Natural killer cell treated with Interleukin-12 subunit alpha and Interleukin-12 subunit beta and Interleukin-15 and Interleukin-18, amount 100 ng/mL, for 72 hours (primary cell): Measurements from ENCODE around the gene SPI1. TPM values are rescaled to one million over a fixed set of nuclear protein-coding genes. Genes with fewer than 3 reads are reported as not detected.

Source experiments
- ATAC-seq, 2 donors: fragments of 150-1000 bp; cut with Tn5 transposase in 1 of 2; sonication (Bioruptor Pico), chemical (Tn5 transposase) in 1 of 2; 2 replicates each; pipeline ENCODE4 v1.10.0; 2021
- DNase-seq: peaks from one replicate; pipeline ENCODE4 v3.0.0; 2022; ENCODE audit warnings: low spot score
- H3K27ac Mint-ChIP-seq, 2 donors: 1 replicate in 1 of 2; 2 replicates in 1 of 2; pipeline ENCODE4 v1.8.0; 2022; ENCODE audit warnings: mixed read lengths in 2 of 2, mild to moderate bottlenecking in 1 of 2, moderate library complexity in 1 of 2
- H3K27me3 Mint-ChIP-seq, 2 donors: 1 replicate in 1 of 2; 2 replicates in 1 of 2; pipeline ENCODE4 v1.8.0; 2022; ENCODE audit warnings: mixed read lengths in 2 of 2
- H3K36me3 Mint-ChIP-seq: one replicate; pipeline ENCODE4 v1.8.0; 2022; ENCODE audit warnings: mixed read lengths
- H3K4me1 Mint-ChIP-seq, 2 donors: 1 replicate in 1 of 2; 2 replicates in 1 of 2; pipeline ENCODE4 v1.8.0; 2022; ENCODE audit warnings: low read depth in 2 of 2, mixed read lengths in 2 of 2, mild to moderate bottlenecking in 1 of 2
- H3K4me3 Mint-ChIP-seq: one replicate; pipeline ENCODE4 v1.8.0; 2022; ENCODE audit warnings: mixed read lengths
- H3K9me3 Mint-ChIP-seq: 2 replicates; pipeline ENCODE4 v1.8.0; 2022; ENCODE audit warnings: mixed read lengths
- total RNA-seq, 2 donors: library from RNA; stranded (reverse); gene quantifications; one replicate each; pipeline ENCODE4 v1.2.3, GENCODE V29; 2022

SPI1 gene
- total RNA-seq, 2 donors from 2014 or later: 2.0 to 2.5 TPM

- no peak overlapping the region for H3K27ac Mint-ChIP-seq
Measured at GRCh38 chr11:47410370-47411264, 32.3 kb upstream of the SPI1 start.

GRCh38 chr11:47409440-47410369 lies 31.4 kb upstream of the SPI1 start:
- ATAC-seq (no peak), DNase-seq (peak; percentile 57)

More at GRCh38 chr11:47410370-47411264, 32.3 kb upstream of the SPI1 start:
- H3K4me3 Mint-ChIP-seq: no peak overlapping the region
- no peaks in the 10 kb centered on the region for H3K36me3 Mint-ChIP-seq
- H3K27me3 Mint-ChIP-seq: no peaks in the 10 kb centered on the region
- peaks cover 13 to 32% of the 10 kb centered on the region in 2 donors for H3K4me1 Mint-ChIP-seq
- DNase-seq (no peak), ATAC-seq (no peak)
- no peaks in the 10 kb centered on the region for H3K9me3 Mint-ChIP-seq

DNA sequence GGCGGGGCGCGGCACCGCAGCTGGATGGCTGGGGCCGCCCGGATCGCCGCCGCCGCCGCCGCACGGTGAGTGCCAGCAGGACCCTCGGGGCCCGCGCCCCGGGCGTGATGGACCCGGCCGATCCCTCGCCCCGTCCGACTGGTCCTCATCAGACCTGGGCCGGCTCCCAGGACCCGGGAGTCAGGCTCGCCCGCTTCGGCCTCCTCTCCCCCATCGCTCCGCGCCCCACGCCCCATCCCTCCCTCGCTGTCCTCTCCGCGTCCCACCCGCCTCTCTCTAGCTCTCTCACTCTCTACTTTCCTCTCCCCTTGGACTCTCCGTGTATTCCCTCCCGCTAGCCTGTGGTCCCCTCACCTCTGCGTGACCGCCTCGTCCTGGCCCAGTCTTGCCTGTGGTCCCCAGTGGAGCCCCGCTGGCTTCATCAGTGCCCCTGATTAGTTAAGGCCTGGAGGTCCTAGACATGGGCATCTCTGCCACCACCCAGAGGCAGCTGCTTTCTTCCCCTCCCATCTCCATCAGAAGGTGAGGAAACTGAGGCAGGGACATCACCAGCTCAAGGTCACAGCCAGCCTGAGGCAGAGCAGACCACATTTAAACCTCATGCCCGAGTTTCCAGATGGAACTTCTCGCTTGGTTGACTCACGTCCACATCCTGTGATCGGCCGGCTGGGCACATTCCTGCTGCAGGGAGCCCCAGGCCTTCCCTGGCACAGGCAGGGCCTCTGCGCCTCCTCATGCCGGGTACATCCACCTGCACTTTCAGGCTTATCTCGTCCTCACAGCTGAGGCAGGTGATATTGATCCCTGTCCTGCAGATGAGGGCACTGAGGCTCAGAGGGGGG lies 30.5 kb upstream of the SPI1 start:
- Mint-ChIP-seq H3K4me3 (peak overlapping the region; percentile 90), H3K27ac (peak overlapping the region; percentile 83 to 91), H3K9me3 (no peaks in the 10 kb centered on the region), H3K36me3 (no peaks in the 10 kb centered on the region), H3K27me3 (no peaks in the 10 kb centered on the region), H3K4me1 (peaks cover 13 to 28% of the 10 kb centered on the region in 2 donors)
- no peak for ATAC-seq
- peak; percentile 59 for DNase-seq

More at GRCh38 chr11:47409440-47410369, 31.4 kb upstream of the SPI1 start:
- H3K9me3 Mint-ChIP-seq: no peaks in the 10 kb centered on the region
- peaks cover 13 to 32% of the 10 kb centered on the region in 2 donors for H3K4me1 Mint-ChIP-seq
- no peaks in the 10 kb centered on the region for H3K36me3 Mint-ChIP-seq
- H3K4me3 Mint-ChIP-seq: peak overlapping the region; percentile 90
- no peaks in the 10 kb centered on the region for H3K27me3 Mint-ChIP-seq
- peak overlapping the region; percentile 83 to 91 for H3K27ac Mint-ChIP-seq

GRCh38 chr11:47407746-47408590 lies 29.6 kb upstream of the SPI1 start, which contains the start of gene SLC39A13:
Gene SLC39A13, plus strand, starts transcription at chr11:47408590. Its CDS starts 1,505 bp downstream, at chr11:47410095.
- H3K4me3 Mint-ChIP-seq: peak within 1 kb of the TSS; percentile 90
- H3K4me1 Mint-ChIP-seq: peaks cover 13 to 24% of the 10 kb centered on the region in 2 donors
- H3K27ac Mint-ChIP-seq: peak within 1 kb of the TSS; percentile 92 to 96
- DNase-seq: peak; percentile 98
- H3K36me3 Mint-ChIP-seq: no peaks in the 10 kb centered on the region
- H3K27me3 Mint-ChIP-seq: no peaks in the 10 kb centered on the region
- H3K9me3 Mint-ChIP-seq: no peaks in the 10 kb centered on the region
- ATAC-seq: peak; percentile 93

- H3K27me3 Mint-ChIP-seq: no peaks in the 10 kb centered on the region
- no peaks in the 10 kb centered on the region for H3K36me3 Mint-ChIP-seq
- peak overlapping the region; percentile 88 for H3K4me3 Mint-ChIP-seq
- DNase-seq (peak; percentile 60), ATAC-seq (no peak)
- peaks cover 13 to 24% of the 10 kb centered on the region in 2 donors for H3K4me1 Mint-ChIP-seq
- H3K27ac Mint-ChIP-seq: peak overlapping the region; percentile 92 to 96
- no peaks in the 10 kb centered on the region for H3K9me3 Mint-ChIP-seq
Measured at GRCh38 chr11:47406896-47407745, 28.8 kb upstream of the SPI1 start.

DNA sequence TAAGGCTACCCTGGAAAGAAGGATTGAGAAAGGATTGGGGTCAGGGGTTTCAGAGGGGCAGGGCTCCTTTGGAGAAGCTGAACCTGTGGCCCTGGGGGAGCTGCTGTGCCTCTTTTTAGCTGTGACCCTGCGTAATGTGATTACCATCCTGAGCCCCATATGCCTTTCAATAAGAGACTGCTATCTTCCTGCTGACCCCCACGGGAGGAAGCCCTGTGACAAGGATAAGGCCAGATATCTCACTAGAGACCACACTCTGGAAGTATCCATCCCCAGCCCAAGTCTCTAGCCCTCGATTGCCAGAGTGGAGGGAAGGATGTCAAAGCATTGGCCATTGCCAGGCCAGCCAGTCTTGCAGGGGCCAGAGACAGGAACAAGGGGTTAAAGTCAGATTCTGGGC lies 25.2 kb upstream of the SPI1 start:
- H3K36me3 Mint-ChIP-seq: no peaks in the 10 kb centered on the region
- ATAC-seq (no peak), DNase-seq (no peak)
- peak overlapping the region in 1 of 2 donors; percentile 12 for H3K27ac Mint-ChIP-seq
- H3K27me3 Mint-ChIP-seq: no peaks in the 10 kb centered on the region
- H3K9me3 Mint-ChIP-seq: no peaks in the 10 kb centered on the region
- H3K4me3 Mint-ChIP-seq: no peak overlapping the region
- H3K4me1 Mint-ChIP-seq: peaks cover 18 to 25% of the 10 kb centered on the region in 2 donors

DNA sequence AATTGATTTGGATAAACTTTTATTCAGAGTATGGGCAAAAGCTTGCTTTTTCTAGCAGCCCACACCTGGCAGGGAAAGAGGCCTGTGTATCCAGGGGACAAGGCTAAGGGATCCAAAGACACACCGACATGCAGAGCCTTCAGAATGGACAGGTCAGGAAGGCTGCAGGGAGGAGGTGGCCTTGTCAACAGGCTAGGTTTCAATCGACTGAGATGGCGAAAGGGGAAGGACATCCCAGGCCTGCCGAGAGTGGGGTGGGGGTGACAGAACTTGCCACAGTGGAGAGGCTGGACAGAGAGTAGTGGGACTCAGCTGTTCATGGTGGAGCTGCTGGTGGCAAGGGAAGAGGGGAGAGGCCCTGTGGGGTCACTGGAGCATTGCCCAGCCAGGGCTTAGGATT lies 24.8 kb upstream of the SPI1 start:
- Mint-ChIP-seq H3K4me1 (peaks cover 18 to 25% of the 10 kb centered on the region in 2 donors), H3K9me3 (no peaks in the 10 kb centered on the region), H3K27ac (peak overlapping the region in 1 of 2 donors; percentile 12), H3K27me3 (no peaks in the 10 kb centered on the region), H3K4me3 (no peak overlapping the region), H3K36me3 (no peaks in the 10 kb centered on the region)
- DNase-seq (no peak), ATAC-seq (no peak)

DNA sequence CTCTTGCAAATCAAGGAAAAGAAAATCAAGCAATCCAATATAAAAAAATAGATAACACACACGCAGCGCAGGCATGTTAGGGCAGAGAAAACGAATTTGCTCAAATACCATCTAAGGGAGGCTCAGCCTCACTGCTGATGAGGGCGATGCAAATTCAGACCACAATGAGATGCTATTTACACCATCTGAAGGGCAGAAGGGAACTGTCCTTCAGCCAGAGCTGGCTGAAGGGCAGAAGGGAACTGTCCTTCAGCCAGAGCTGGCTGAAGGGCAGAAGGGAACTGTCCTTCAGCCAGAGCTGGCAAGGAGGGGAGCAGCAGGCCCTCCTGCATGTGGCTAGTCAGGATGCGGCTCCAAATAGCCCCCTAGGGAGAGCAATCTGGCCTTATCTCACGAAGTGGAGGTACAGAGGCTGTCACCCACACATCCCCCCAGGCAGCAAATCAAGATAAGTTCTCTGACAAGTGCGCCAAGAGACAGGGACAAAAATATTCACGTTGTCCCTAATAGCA lies 22.5 kb upstream of the SPI1 start:
- peak in 1 of 2 donors; percentile 34 for ATAC-seq
- no peak for DNase-seq
- Mint-ChIP-seq H3K36me3 (no peaks in the 10 kb centered on the region), H3K9me3 (no peaks in the 10 kb centered on the region), H3K27me3 (no peaks in the 10 kb centered on the region), H3K4me1 (peaks cover 5 to 16% of the 10 kb centered on the region in 2 donors), H3K4me3 (peak overlapping the region; percentile 69), H3K27ac (peak overlapping the region; percentile 51 to 78)

DNA sequence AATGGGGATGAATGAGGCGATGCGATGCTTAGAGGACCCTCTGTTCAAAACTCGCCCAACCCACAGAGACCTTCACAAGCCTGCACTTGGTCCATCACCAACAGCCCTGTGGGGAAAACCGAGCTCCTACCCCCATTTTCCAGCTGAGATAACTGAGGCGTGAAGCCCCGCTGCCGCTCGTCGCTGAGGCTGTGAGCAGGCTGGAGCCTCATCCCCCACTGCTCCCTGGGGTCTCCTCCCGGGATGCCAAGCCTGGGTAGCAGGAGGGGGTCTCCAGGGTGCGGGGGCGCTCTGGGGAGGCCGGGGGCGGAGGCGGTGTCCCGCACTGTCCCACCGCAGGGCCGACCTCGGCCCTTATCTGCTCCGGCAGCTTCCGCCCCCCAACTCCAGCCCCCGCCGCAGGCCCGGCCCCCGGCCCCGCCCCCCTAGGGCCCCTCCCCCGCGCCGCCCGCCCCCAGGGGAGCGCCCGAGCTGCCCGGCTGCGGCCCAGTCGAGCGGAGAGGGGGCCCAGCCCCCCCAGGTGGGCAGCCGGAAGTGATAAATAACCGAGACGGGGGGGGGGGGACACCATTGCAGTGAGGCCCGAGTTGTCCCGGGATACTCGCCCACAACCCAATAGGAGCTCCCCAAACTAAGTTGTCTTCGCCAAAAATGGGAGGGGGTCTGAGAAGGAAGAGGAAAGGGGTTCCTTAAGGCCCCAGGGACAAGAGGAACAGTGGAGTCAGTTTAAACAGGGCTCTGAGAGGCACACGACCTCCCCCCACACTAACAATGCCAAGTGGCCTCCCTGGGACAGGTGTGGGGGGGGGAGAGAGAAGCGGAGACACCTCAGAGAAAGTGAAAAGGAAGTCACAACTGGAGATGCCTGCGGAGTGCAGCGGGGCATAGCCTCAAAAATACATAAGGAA lies 21.8 kb upstream of the SPI1 start:
- H3K27me3 Mint-ChIP-seq: no peaks in the 10 kb centered on the region
- ATAC-seq: peak; percentile 83 to 84
- H3K4me3 Mint-ChIP-seq: peak overlapping the region; percentile 69
- DNase-seq: no peak
- H3K9me3 Mint-ChIP-seq: no peaks in the 10 kb centered on the region
- peak overlapping the region; percentile 51 to 78 for H3K27ac Mint-ChIP-seq
- no peaks in the 10 kb centered on the region for H3K36me3 Mint-ChIP-seq
- H3K4me1 Mint-ChIP-seq: peaks cover 5 to 22% of the 10 kb centered on the region in 2 donors

GRCh38 chr11:47398551-47398950 lies 20.2 kb upstream of the SPI1 start:
- Mint-ChIP-seq H3K9me3 (no peaks in the 10 kb centered on the region), H3K4me1 (peaks cover 5 to 30% of the 10 kb centered on the region in 2 donors), H3K27ac (no peak overlapping the region), H3K4me3 (no peak overlapping the region), H3K36me3 (no peaks in the 10 kb centered on the region), H3K27me3 (no peaks in the 10 kb centered on the region)
- DNase-seq: no peak
- no peak for ATAC-seq

DNA sequence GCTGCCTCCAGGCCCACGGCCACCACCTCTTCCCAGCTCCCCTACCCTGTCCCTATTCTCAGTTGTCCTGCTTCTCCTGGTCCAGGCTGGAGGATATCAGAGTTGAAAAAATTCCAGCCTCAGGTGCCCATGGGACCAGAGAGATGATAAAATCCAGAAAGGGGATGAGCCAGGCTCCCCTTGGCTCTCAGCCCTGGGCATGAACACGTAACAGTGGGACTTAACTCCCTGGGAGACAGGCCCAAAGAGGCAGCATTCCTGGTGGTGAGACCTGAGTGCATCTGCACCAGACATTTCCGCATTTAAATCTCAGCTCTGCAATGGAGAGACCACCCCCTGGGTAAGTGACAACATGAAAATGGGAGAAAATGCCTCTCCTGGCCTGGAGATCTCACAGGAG lies 19.7 kb upstream of the SPI1 start:
- Mint-ChIP-seq H3K4me3 (no peak overlapping the region), H3K9me3 (no peaks in the 10 kb centered on the region), H3K27ac (no peak overlapping the region), H3K27me3 (no peaks in the 10 kb centered on the region), H3K36me3 (no peaks in the 10 kb centered on the region), H3K4me1 (peaks cover 5 to 32% of the 10 kb centered on the region in 2 donors)
- ATAC-seq (no peak), DNase-seq (no peak)
